CD4-positive, alpha-beta T cell treated with Interleukin-6 at 100 ng/mL for 8 hours (primary cell): ENCODE results near the gene NPC2.

Experiments
- DNase-seq: peaks from one replicate; pipeline ENCODE4 v3.0.0-alpha.2; 2020; ENCODE audit warnings: mixed read lengths, low spot score

NPC2 gene

DNA sequence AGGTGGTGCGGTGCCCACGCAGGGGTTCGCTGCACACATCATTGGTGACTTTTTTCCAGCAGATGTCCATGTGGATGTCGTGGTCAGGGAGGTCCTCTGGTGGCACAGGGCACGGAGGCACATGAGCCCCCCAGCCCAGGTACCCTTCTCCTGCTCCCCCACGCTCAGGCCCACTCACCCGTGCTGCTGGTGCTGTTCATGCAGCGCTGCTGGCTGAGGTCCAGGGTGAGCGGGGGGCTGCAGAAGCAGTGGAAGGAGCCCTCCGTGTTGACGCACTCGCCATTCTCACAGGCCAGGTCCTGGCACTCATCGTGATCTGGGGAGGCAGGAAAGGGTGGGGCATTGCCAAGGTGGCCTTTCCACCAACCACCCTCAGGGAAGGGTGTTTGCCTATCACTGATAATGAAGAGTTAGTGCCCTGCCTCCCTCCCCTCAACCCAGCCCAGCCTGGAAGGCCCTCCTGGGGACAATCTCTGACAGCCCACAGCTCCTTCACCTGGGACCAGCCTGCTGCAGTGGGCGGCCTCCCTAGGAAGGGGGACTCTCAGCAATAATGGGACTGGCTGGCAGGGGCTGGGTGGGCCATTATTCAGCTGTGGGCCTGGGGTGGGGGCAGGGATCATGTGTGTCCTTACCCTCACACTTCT lies 10.3 kb upstream of the NPC2 start:
- no peak for DNase-seq

DNA sequence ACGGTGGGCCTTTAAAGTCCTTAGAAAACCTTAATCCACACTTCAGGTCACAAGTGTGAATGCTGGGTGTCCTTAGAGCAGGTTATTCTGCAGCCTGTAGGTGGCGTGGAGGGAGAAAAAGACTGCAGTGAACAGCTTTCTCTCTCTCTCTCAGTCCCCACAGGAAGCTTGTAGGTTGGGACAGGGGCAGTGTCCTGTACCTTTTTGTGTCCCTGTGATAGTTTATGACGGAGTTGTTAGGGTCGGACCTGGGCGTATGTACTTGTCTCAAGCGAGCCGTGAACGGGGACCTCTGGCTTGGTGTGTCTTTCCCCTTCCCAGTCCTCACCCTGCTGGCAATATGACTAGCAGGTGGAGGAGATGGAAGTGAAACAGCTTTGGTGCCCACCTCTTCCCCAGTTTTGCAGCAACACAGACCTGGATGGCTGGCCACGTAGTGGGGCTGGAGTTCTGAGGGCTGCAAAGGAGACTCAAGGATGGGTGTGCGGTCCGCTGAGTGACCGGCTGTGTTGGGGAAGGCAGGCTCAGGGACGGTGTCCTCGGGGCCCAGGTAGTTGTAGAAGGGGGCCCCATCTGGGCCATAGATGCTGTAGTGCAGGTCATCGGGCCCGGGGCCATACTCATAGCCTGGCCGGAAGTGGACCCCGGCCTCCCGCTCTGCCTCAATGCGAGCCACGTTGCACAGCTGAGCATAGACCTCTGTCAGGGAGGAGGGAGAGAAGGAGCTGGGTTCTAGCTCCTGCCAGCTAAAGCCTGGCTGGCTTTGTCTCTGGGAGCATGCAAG lies 9.3 kb upstream of the NPC2 start:
- no peak for DNase-seq

DNA sequence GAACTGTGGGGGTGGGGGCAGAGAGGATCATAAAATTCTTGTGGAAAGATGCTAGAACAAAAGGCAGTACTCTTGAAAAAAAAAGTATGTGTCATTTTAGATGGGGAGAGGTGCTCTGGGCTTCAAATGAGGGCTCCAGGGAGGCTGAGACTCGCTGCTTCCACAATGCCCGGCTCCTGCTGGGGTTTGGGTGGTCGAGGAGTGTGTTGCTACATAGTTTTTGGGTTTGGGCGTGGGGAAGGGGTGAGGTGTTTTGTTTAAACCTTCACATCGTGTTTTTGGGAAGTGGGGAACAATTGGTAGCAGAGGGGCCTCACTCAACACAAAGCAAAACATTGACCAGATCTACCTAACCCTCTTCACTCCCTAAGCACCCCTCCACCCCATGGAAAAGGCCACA lies 8.6 kb upstream of the NPC2 start:
- DNase-seq, result no peak

DNA sequence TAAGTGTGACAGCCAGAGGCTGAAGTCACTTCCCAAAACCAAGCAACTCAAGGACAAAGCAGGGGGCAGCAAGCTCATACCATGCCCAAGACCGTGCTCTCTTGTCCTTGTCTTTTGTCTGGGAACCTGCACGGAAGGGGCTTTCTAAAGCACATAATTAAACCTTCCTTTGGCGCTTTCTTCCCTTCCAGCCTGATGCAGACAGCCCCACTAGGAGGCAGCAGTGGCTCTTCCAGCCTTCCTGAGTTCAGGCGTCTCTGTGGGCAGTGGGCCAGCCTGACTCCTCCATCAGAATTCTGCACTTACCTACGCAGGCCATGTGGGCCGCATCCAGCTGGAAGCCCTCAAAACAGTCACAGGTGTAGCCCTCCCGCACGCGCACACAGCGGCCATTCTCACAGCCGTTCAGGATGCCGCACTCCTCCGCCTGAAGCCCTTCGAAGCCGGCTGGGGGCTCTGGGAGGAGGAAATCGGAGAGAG lies 8.1 kb upstream of the NPC2 start:
- DNase-seq, result no peak

DNA sequence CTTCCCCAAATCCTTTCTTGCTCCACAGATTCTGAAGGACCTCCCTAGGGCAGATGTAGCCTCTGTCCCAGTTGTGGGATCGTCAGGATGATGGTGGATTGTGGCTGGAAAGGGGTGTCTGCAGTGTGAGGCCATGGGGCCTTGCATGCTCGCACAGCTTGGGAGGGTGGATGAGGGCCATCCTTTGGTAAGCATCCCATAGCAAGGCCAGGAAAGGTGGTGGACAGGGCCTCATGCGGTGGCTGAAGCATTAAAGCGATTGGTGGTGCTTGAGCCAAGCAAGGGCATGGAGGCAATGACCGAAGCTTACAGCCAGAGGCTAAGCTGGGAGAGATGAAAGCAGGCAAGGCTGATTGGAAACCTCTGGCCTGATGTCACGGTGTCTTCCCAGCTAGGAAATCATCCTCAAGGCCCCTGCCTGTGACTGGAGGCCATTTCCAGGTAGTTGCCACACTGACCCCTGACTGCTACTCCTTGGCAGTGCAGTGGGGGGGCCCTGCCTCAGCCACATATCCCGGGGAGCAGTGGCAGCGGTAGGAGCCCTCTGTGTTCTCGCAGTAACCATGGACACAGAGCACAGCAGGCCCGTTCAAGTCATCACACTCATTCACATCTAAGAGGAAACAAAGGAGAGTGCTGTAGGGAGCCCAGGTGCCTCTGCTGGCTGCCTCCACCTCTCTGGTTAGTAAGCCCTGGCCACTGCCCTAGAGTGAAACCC lies 7.5 kb upstream of the NPC2 start:
- no peak for DNase-seq

DNA sequence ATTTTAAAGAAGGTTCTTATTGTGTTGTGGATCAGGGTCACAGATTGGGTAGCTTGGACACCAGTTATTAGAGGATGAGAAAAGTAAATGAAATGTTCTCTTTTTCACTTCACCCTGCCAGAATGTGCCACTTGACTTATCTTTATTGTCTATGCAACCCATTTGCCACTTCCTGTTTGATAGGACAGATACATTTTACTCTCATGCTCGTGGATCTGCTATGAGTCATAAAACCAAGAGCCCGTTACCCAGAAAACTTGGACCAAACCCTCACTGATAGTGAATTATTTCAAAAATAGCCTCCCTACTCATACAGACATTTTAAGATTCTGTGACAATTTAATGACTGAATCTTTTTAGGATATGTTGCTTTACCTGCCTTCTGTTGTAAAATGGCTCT lies 2.3 kb upstream of the NPC2 start:
- DNase-seq, result peak; percentile 42

DNA sequence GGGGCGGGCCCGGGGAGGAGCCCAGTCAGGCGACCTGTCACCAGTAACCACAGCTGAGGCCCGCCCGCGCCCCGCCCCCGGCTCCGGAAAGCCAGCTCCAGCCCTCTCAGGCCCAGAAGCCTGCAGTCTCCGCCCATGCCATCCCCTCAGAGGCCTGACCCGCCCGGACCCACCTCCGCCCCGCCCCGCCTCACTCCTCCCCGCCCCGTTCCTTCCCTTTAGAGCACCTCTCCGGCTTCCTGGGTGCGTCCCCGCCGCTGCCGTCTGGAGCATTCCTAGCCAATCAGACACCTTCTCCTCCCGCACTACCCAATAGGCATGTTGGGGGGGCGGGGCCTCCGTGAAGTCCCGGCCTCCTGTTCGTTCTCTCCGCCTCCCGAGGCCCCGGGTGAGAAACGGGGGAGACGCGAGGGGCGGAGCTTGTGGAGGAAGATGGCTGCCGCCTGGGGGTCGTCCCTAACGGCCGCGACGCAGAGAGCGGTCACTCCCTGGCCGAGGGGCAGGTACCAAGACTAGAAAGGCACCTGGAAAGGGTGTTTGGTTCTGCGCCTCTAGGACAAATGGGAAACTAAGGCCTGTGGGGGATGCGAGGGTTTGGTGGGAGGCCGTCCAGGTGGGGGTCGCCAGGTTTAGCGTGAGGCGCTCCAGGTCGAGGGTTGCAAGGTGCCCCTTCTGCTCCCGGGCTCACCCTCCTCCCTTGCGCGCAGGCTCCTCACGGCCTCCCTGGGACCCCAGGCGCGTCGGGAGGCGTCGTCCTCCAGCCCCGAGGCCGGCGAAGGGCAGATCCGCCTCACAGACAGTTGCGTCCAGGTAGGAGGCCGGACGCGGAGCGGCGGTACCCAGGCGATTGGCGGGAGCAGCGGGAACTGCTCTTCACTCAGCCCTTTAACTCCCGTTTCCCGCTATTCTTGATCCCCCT lies 497 bp upstream of the NPC2 start, which contains the start of gene ISCA2:
TSS of gene ISCA2 (plus strand) at position 423 of the 919 bp plus-strand sequence. CDS start at position 433, 10 bp downstream.
- peak; percentile 100 for DNase-seq

DNA sequence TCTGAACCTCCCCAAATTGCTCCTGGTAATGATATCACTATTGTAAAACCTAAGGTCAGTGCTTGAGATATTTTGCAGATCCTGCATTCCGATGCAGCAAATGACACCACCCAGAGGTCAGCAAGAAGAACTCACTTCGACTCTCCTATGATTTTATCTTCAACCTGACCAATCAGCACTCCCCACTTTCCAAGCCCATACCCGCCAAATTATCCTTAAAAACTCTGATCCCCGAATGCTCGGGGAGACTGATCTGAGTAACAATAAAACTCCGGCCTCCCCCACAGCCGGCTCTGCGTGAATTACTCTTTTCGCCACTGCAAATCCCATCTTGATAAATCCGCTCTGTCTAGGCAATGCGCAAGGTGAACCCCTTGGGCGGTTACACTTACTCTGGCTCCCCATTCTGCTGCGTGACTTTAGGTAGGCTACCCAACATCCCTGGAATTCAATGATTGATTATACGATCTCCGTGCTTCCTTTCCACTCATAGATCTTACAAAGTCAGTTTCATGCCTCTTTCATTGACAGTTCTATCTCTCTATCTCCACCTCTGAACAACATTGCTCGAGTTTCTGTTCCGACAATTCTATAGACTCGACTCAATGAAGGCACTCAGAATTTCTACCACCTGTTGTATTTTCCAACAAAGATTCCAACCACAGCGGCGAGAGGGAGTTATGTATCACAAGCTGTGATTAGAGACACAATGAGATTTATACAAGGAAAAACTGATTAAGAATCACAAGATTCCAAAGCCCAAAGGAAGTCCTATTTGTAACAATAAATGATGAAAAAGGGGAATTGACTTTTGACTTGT lies 939 bp downstream of the NPC2 start:
- DNase-seq, result no peak

DNA sequence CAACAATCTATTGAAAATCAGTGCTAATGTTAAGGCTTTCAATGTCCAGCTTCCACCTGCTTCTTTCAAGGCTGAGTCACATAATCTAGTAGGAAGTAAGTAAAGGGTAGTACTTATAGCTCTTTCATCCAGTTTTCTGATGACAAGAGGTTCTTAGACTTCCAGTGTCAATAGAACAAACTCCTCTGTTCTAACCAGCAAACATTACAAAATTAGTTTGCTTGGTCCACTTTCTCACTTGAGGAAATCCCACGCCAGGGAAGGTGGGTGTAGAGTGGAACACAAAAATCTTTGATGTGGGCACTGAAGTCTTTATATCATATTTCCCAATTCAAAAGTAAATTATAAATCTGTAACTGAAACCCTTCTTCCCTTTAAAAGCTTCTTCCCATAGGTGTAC lies 2.6 kb downstream of the NPC2 start:
- no peak for DNase-seq

DNA sequence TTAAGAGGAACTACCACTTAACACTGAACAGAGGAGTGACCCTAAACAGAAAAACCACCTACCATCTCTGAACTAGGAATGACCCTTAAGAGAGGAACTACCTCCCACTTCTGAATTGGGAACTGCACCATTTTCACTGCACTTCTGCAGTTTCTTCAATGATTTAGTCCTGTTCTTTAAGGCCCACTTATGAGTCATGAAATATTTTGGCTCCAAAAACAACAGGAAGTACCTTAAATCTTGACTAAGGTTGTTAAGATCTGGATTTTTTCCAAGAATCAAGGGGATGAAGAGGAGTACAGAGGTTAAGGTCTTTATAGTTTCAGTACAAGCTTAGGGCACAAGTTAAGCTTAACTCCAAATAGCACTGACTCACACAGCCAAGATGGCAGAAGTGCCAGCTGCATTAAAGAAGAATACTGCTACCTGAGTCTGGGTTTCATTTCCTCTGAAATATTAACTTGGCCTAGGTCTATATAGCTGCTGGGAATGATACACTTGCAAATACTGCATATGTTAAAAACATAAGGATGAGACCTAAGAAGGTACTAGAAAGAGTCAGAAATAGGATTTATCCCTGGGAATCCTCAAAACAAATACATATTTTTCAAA lies 4.2 kb downstream of the NPC2 start:
- no peak for DNase-seq

DNA sequence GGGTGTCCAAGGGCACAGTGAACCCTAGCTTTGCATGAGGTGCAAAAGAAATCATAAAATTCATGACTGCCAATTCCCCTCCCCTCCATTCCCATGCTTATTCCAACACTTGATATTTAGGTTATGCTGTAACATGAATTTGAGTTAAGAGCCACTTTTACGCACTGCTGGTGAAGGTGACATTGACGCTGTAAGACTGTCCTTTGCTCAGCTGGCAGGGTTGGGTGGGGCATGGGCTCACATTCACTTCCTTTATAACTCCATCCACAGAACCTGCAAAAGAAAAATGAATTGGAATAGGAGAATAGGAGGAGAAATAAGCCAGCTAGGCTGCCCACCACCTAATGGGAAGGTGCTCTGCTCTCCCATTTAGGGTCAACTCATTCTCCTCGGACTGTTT lies 6.9 kb downstream of the NPC2 start:
- DNase-seq, result no peak

DNA sequence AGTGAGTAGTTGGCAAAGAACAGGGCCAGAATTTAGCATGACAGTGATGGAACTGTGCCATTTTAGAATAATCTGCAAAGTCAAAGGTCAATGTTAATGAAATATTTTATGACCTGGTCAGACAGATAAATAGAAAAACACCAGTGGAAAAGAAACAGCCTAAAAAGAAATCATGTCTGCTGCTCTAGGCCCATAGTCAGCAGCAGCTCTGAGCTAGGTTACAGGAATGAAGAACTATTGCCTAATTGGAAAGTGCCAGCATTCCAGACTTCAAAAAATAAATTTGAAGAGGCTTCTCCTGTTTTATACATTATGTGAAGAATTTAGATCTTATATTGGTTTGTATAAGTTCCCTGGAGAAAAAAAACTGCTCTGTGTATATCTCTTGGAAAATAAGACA lies 9.8 kb downstream of the NPC2 start:
- no peak for DNase-seq

DNA sequence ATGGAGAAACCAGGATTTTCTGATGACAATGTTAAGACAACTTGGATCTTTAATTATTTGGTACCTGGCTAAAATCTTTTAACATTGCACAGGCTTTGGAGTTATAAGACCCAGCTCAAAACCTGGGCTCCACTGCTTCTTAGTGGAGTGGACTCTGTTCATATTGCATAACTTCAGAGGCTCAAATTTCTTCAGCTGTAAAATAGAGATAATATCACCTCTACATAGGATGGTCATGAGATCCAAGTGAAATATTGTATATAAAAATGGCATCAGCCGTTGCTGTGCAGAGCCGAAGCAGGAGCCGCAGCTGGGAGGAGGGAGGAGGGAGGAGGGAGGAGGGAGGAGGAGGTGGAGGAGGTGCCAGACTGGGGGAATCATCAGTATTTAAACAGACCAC lies 10.5 kb downstream of the NPC2 start:
- DNase-seq, result no peak

DNA sequence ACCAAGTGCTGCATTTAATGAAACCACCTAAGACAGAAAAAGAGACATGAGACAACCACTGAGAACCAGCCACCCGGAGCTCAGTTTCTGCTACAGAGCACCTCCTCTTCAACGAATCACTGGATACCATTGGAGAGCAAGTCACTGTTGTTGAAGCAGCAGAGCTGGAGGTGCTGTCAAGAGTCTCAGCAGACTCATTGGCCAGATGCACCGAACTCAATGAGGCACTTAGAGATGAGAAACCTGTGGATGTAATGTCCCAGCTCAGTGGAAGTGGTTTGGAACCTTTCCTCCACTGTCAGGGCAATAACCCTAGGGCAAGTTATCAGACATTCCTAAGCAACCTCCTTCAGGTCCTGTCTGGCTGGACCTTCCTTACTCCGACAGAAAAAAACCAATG lies 13.1 kb downstream of the NPC2 start:
- no peak for DNase-seq

DNA sequence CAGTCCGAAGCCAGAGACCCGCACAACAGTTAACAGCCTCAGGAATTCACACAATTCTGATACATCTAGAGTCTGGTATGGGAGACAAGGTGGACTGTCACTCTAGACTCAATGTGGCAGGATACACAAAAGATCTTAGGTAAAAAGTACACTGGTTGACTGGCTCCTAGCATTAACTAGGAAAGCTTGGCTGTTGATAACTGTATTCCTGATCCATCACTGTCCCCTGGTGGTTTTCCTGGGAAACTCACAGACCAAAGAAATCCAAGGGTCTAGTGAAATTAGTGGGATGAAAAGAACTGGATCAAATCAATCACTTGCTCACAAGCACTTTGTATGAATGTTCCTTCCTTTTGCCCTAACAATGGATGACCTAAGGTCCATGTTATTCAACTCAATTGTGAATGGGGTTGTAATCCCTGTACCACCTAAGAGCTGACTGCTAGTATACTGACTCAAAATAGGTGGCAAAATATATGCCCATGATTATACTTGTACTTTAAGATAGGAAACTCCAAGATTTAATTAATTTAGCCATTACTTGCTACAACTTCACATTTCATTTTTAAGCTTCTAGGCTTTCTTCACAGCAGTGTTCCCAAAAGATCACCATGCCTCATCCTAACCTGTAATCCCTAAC lies 14.0 kb downstream of the NPC2 start:
- no peak for DNase-seq

DNA sequence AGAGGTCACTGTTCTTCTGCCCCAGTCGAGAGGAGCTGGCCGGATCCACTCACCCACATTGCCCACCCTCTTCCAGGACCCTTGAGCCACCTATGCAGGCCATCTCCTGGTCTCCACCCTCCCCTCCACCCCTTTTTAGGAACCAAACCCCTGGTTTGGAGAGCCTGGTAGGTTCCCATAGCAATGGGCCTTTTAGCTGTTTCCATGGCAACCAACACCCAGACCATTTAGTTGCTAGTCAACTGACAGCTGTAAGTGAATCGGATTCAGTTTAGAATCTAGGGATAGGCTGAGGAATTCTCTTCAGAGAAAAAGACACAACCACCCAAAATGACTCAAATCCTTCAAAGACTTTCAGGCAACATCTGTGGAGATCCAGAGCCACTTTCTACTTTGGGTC lies 16.5 kb downstream of the NPC2 start:
- DNase-seq, result no peak

DNA sequence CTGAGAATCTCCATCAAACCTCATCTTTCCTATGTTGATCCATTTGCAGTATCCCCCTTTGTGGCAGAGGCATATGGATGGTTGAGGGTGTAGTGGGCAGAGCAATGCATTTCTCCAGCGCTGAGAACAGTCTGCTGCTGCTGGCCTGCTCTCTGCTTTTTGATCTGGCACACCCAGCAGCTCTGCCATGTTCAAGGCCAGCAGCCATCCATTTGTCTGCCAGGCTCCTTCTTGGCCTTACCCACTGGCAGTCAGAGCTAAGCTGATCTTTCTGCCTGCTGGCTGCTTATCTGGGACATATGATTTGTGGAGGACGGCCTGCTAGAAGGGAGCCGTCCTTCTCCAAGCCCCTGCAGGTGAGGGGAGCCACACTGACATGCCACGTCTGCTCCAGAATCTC lies 17.0 kb downstream of the NPC2 start:
- no peak for DNase-seq

DNA sequence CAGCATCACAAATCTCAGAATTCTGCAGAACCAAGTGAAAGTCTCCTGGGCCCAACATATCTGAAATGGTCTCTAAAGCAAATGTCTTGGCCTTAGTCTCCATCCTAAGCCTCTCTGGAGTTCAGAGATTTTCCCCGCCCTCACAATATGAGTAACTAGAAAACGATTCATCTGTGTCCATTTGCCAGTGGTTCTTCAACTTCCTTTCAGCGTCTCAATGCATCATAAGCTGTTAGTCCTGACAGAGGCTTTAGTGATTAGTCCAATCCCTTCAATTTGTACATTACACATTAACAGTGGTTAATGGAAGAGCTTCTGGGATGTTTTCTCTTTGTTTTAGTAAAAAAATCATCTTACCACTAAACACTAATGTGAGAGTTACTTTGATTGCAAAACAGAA lies 17.4 kb downstream of the NPC2 start:
- DNase-seq, result no peak

DNA sequence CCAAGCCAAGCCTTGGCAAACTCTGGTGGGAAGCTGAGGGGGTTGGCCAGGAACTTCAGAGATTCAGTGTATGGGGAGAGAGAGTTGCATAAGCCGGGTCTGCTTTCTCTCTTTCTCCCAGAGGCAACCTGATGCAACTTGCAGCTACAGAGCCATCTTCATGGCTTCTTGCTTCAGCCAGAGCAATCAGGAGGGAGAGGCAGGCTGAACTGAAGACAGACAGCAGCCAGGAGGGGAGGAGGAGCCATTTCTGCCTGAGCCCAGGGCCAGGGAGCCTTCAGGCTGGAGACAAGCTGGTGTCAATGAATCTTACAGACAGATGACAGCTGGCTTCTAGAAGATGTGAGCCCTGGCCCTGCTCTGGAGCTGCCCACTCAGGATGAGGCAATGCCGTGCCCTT lies 18.7 kb downstream of the NPC2 start:
- DNase-seq, result no peak

DNA sequence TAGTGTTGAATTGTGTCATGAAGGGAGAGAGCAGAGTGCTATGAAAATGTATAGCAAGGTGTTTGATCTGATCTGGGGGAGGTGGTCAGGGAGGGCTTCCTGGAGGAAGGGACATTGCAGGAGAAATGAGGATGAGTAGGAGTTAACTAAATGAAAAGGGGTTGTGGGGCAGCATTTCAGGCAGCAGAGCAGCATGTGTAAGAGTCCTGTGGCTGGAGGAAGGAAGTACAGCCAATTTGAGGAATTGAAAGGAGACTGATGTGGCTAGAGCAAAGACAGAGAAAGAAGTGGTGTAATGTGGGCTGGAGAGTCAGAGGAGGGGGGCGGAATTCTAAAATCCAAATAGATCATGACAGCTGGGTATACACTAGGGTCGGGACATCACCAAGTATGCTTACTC lies 20.5 kb downstream of the NPC2 start:
- DNase-seq, result no peak
